GM23338 (cell line): ENCODE measurements around the gene NELL2. TPM values are rescaled to one million over a fixed set of nuclear protein-coding genes. Genes with fewer than 3 reads are reported as not detected.

Experiments used
- ATAC-seq: fragments of 200-7000 bp; cut with Tn5 transposase; 3 replicates; pipeline ENCODE4 v1.9.1; 2020
- DNase-seq: peaks from one replicate; pipeline ENCODE4 v3.0.0-alpha.2; 2015; ENCODE audit warnings: low spot score
- H2AFZ ChIP-seq: fragments of 200-600 bp; sonication (generic); 2 replicates; pipeline ENCODE4 v1.8.0; 2016; ENCODE audit warnings: antibody characterized with exemption, mild to moderate bottlenecking, moderate library complexity
- H3F3A ChIP-seq: fragments of 200-600 bp; sonication (generic); replicated peaks from 2 replicates; pipeline ENCODE4 v1.8.0; 2017; ENCODE audit warnings: antibody characterized with exemption, mixed run types, low read depth
- H3K27ac ChIP-seq: fragments of 200-600 bp; sonication (generic); 2 replicates; pipeline ENCODE4 v1.6.1; 2016; ENCODE audit warnings: low read depth
- H3K27me3 ChIP-seq: fragments of 200-600 bp; sonication (generic); 2 replicates; pipeline ENCODE4 v1.8.0; 2016; ENCODE audit warnings: mild to moderate bottlenecking, mixed run types, moderate library complexity; ENCODE audit not compliant: insufficient read depth
- H3K36me3 ChIP-seq: fragments of 200-600 bp; sonication (generic); 2 replicates; pipeline ENCODE4 v1.8.0; 2016; ENCODE audit warnings: mild to moderate bottlenecking; ENCODE audit not compliant: insufficient read depth
- H3K4me1 ChIP-seq: fragments of 200-600 bp; sonication (generic); 2 replicates; pipeline ENCODE4 v1.8.0; 2016; ENCODE audit warnings: mild to moderate bottlenecking, moderate library complexity; ENCODE audit not compliant: insufficient read depth
- H3K4me2 ChIP-seq: fragments of 200-600 bp; sonication (generic); 2 replicates; pipeline ENCODE4 v1.7.1; 2017; ENCODE audit warnings: mixed run types
- H3K4me3 ChIP-seq: fragments of 200-600 bp; sonication (generic); 2 replicates; pipeline ENCODE4 v1.6.1; 2016; ENCODE audit warnings: mixed run types
- H3K79me2 ChIP-seq: fragments of 200-600 bp; sonication (generic); replicated peaks from 2 replicates; pipeline ENCODE4 v1.8.0; 2017; ENCODE audit warnings: mild to moderate bottlenecking; ENCODE audit not compliant: insufficient read depth
- H3K9me2 ChIP-seq: fragments of 200-600 bp; sonication (generic); 2 replicates; pipeline ENCODE4 v1.8.0; 2017; ENCODE audit not compliant: insufficient read depth
- H4K20me1 ChIP-seq: fragments of 200-600 bp; sonication (generic); replicated peaks from 2 replicates; pipeline ENCODE4 v1.8.0; 2017; ENCODE audit warnings: mild to moderate bottlenecking; ENCODE audit not compliant: insufficient read depth
- H3K27ac Mint-ChIP-seq: 2 replicates; pipeline ENCODE4 v1.8.0; 2020; ENCODE audit warnings: inconsistent platforms, mild to moderate bottlenecking, moderate library complexity, mixed read lengths
- H3K27me3 Mint-ChIP-seq: 3 replicates; pipeline ENCODE4 v1.8.0; 2022; ENCODE audit warnings: low read depth, mild to moderate bottlenecking, moderate library complexity, mixed read lengths, inconsistent platforms; ENCODE audit not compliant: insufficient read depth, poor library complexity
- H3K36me3 Mint-ChIP-seq: 3 replicates; pipeline ENCODE4 v1.8.0; 2021; ENCODE audit warnings: low read depth, mild to moderate bottlenecking, inconsistent platforms, moderate library complexity, mixed read lengths
- H3K4me1 Mint-ChIP-seq: 3 replicates; pipeline ENCODE4 v1.8.0; 2020; ENCODE audit warnings: mild to moderate bottlenecking, inconsistent platforms, mixed read lengths
- H3K4me3 Mint-ChIP-seq: 3 replicates; pipeline ENCODE4 v1.8.0; 2021; ENCODE audit warnings: moderate library complexity, mild to moderate bottlenecking, inconsistent platforms, mixed read lengths
- H3K9me3 Mint-ChIP-seq: 3 replicates; pipeline ENCODE4 v1.8.0; 2020; ENCODE audit warnings: moderate library complexity, mild to moderate bottlenecking, inconsistent platforms, mixed read lengths
- CREB1 ChIP-seq: fragments of 250-450 bp; sonication (Bioruptor Pico); IDR thresholded peaks from 2 replicates; pipeline ENCODE4 v1.5.0; 2020; ENCODE audit warnings: low read depth, mild to moderate bottlenecking, moderate library complexity
- ETS1 ChIP-seq: IDR thresholded peaks from 2 replicates; pipeline ENCODE4 v1.6.1; 2016; ENCODE audit warnings: antibody characterized with exemption
- EZH2 ChIP-seq: fragments of 200-600 bp; sonication (generic); IDR thresholded peaks from one replicate; pipeline ENCODE4 v1.8.0; 2017; ENCODE audit warnings: antibody characterized with exemption, mild to moderate bottlenecking, low read depth; ENCODE audit not compliant: unreplicated experiment
- EZH2phosphoT487 ChIP-seq: fragments of 200-600 bp; sonication (generic); IDR thresholded peaks from one replicate; pipeline ENCODE4 v1.8.1; 2018; ENCODE audit warnings: antibody characterized with exemption; ENCODE audit not compliant: unreplicated experiment
- JUNB ChIP-seq: IDR thresholded peaks from one replicate; pipeline ENCODE4 v1.6.1; 2016; ENCODE audit warnings: antibody characterized with exemption; ENCODE audit not compliant: unreplicated experiment
- NANOG ChIP-seq: IDR thresholded peaks from 2 replicates; pipeline ENCODE4 v1.6.1; 2016; ENCODE audit warnings: antibody characterized with exemption, borderline replicate concordance
- POLR2AphosphoS5 ChIP-seq: IDR thresholded peaks from 2 replicates; pipeline ENCODE4 v1.6.1; 2016; ENCODE audit warnings: antibody characterized with exemption, low read depth
- REST ChIP-seq: IDR thresholded peaks from one replicate; pipeline ENCODE4 v1.6.1; 2018; ENCODE audit warnings: antibody characterized with exemption; ENCODE audit not compliant: unreplicated experiment
- STAT1 ChIP-seq: IDR thresholded peaks from one replicate; pipeline ENCODE4 v1.6.1; 2016; ENCODE audit warnings: antibody characterized with exemption; ENCODE audit not compliant: unreplicated experiment
- ZNF114 ChIP-seq: fragments of 250-450 bp; sonication (Bioruptor Pico); IDR thresholded peaks from 2 replicates; pipeline ENCODE4 v1.5.0; 2020; ENCODE audit warnings: mild to moderate bottlenecking, moderate library complexity
- ZNF331 ChIP-seq: fragments of 250-450 bp; sonication (Bioruptor Pico); IDR thresholded peaks from 2 replicates; pipeline ENCODE4 v1.5.0; 2020; ENCODE audit warnings: low read depth, mild to moderate bottlenecking, moderate library complexity
- polyA plus RNA-seq: library from polyadenylated mRNA; unstranded; fragments of >200 nt; fragmentation: Nextera tagmentation; extraction: Ambion mirVana; gene quantifications from 2 replicates; pipeline ENCODE4 v1.2.1, GENCODE V29; 2016
- total RNA-seq: library from RNA; depleted of rRNA; stranded (reverse); fragments of >200 nt; shearing (Covaris generic); gene quantifications from 2 replicates; pipeline ENCODE4 v1.2.3, GENCODE V29; 2014
- TF ChIP-seq, protein P1 (sequence below): fragments of 250-450 bp; sonication (Bioruptor Pico); IDR thresholded peaks from 2 replicates; pipeline ENCODE4 v1.5.0; 2020; ENCODE audit warnings: mild to moderate bottlenecking, moderate library complexity
- TF ChIP-seq, protein P2 (sequence below), 2 experiments: fragments of 200-600 bp in 1 of 2; sonication (generic) in 1 of 2; conservative IDR thresholded peaks; 2 replicates each; pipeline versions ENCODE4 v1.5.1 to v1.6.1; 2016 to 2017; ENCODE audit warnings: antibody characterized with exemption in 2 of 2, low read depth in 2 of 2, mild to moderate bottlenecking in 2 of 2, moderate library complexity in 1 of 2

The NELL2 gene
- total and polyA plus RNA-seq, 2 experiments from 2014 or later: 25.1 to 99.5 TPM

GRCh38 chr12:44759289-44759688 lies 116.8 kb downstream of the NELL2 start:
- TF ChIP-seq ZNF114 (CRISPR knock-in tag) (no peak), STAT1 (no peak), EZH2phosphoT487 (no peak), EZH2 (no peak), REST (no peak), POLR2AphosphoS5 (no peak), NANOG (no peak), ZNF331 (no peak), JUNB (no peak), CREB1 (CRISPR knock-in tag) (no peak), ETS1 (no peak)
- TF ChIP-seq, protein P1, sequence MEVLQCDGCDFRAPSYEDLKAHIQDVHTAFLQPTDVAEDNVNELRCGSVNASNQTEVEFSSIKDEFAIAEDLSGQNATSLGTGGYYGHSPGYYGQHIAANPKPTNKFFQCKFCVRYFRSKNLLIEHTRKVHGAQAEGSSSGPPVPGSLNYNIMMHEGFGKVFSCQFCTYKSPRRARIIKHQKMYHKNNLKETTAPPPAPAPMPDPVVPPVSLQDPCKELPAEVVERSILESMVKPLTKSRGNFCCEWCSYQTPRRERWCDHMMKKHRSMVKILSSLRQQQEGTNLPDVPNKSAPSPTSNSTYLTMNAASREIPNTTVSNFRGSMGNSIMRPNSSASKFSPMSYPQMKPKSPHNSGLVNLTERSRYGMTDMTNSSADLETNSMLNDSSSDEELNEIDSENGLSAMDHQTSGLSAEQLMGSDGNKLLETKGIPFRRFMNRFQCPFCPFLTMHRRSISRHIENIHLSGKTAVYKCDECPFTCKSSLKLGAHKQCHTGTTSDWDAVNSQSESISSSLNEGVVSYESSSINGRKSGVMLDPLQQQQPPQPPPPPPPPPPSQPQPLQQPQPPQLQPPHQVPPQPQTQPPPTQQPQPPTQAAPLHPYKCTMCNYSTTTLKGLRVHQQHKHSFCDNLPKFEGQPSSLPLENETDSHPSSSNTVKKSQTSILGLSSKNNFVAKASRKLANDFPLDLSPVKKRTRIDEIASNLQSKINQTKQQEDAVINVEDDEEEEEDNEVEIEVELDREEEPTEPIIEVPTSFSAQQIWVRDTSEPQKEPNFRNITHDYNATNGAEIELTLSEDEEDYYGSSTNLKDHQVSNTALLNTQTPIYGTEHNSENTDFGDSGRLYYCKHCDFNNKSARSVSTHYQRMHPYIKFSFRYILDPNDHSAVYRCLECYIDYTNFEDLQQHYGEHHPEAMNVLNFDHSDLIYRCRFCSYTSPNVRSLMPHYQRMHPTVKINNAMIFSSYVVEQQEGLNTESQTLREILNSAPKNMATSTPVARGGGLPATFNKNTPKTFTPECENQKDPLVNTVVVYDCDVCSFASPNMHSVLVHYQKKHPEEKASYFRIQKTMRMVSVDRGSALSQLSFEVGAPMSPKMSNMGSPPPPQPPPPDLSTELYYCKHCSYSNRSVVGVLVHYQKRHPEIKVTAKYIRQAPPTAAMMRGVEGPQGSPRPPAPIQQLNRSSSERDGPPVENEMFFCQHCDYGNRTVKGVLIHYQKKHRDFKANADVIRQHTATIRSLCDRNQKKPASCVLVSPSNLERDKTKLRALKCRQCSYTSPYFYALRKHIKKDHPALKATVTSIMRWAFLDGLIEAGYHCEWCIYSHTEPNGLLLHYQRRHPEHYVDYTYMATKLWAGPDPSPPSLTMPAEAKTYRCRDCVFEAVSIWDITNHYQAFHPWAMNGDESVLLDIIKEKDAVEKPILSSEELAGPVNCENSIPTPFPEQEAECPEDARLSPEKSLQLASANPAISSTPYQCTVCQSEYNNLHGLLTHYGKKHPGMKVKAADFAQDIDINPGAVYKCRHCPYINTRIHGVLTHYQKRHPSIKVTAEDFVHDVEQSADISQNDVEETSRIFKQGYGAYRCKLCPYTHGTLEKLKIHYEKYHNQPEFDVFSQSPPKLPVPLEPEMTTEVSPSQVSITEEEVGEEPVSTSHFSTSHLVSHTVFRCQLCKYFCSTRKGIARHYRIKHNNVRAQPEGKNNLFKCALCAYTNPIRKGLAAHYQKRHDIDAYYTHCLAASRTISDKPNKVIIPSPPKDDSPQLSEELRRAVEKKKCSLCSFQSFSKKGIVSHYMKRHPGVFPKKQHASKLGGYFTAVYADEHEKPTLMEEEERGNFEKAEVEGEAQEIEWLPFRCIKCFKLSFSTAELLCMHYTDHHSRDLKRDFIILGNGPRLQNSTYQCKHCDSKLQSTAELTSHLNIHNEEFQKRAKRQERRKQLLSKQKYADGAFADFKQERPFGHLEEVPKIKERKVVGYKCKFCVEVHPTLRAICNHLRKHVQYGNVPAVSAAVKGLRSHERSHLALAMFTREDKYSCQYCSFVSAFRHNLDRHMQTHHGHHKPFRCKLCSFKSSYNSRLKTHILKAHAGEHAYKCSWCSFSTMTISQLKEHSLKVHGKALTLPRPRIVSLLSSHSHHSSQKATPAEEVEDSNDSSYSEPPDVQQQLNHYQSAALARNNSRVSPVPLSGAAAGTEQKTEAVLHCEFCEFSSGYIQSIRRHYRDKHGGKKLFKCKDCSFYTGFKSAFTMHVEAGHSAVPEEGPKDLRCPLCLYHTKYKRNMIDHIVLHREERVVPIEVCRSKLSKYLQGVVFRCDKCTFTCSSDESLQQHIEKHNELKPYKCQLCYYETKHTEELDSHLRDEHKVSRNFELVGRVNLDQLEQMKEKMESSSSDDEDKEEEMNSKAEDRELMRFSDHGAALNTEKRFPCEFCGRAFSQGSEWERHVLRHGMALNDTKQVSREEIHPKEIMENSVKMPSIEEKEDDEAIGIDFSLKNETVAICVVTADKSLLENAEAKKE (CRISPR knock-in tag): no peak
- TF ChIP-seq, protein P2, sequence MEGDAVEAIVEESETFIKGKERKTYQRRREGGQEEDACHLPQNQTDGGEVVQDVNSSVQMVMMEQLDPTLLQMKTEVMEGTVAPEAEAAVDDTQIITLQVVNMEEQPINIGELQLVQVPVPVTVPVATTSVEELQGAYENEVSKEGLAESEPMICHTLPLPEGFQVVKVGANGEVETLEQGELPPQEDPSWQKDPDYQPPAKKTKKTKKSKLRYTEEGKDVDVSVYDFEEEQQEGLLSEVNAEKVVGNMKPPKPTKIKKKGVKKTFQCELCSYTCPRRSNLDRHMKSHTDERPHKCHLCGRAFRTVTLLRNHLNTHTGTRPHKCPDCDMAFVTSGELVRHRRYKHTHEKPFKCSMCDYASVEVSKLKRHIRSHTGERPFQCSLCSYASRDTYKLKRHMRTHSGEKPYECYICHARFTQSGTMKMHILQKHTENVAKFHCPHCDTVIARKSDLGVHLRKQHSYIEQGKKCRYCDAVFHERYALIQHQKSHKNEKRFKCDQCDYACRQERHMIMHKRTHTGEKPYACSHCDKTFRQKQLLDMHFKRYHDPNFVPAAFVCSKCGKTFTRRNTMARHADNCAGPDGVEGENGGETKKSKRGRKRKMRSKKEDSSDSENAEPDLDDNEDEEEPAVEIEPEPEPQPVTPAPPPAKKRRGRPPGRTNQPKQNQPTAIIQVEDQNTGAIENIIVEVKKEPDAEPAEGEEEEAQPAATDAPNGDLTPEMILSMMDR (conservative IDR thresholded peaks at IDR 0.05; ENCODE audit: low read depth in 2 of 2): no peak
- H3K36me3 Mint-ChIP-seq: peaks cover 2% of the 10 kb centered on the region; the same call in 2 of the 3 replicates
- peaks cover 18% of the 10 kb centered on the region; the same call in 2 of the 3 replicates for H3K4me1 Mint-ChIP-seq
- Histone ChIP-seq H3K4me1 (peaks cover 17% of the 10 kb centered on the region), H3K79me2 (no peaks in the 10 kb centered on the region), H3F3A (no peaks in the 10 kb centered on the region), H3K27me3 (no peaks in the 10 kb centered on the region), H3K4me3 (no peak overlapping the region), H3K4me2 (no peak overlapping the region), H2AFZ (no peak overlapping the region), H4K20me1 (no peaks in the 10 kb centered on the region), H3K27ac (no peak overlapping the region), H3K9me2 (no peaks in the 10 kb centered on the region), H3K36me3 (no peaks in the 10 kb centered on the region)
- no peak overlapping the region for H3K4me3 Mint-ChIP-seq
- H3K27ac Mint-ChIP-seq: no peak overlapping the region
- ATAC-seq: no peak
- no peaks in the 10 kb centered on the region for H3K27me3 Mint-ChIP-seq
- DNase-seq: no peak
- no peaks in the 10 kb centered on the region for H3K9me3 Mint-ChIP-seq
